Loucy (cell line): Measurements from ENCODE around the gene ADAMTSL4.

Experiments
- CTCF ChIP-seq: fragments of 200-600 bp; sonication (generic); conservative IDR thresholded peaks from 2 replicates; pipeline ENCODE4 v1.5.1; 2014; ENCODE audit warnings: mild to moderate bottlenecking, antibody characterized with exemption, low read length
- EZH2phosphoT487 ChIP-seq: fragments of 200-600 bp; IDR thresholded peaks from 2 replicates; pipeline ENCODE4 v1.6.1; 2018; ENCODE audit warnings: antibody characterized with exemption, mild to moderate bottlenecking, moderate library complexity, borderline replicate concordance

- TF ChIP-seq CTCF, result no peak
- TF ChIP-seq EZH2phosphoT487, result no peak
These were observed 2.0 kb downstream of the ADAMTSL4 start for GRCh38 chr1:150551051-150551783.
